Fibroblast of villous mesenchyme (primary cell): Measurements from ENCODE around the gene SMCO4. TPM values are rescaled to one million over a fixed set of nuclear protein-coding genes. Genes with fewer than 3 reads are reported as not detected.
"Not testable (repeated sequence)": the region's sequence is repeated elsewhere in the genome, so short reads cannot be mapped to it uniquely, and the experiment has no call there.

Experiments used
- DNase-seq: peaks from one replicate; pipeline ENCODE4 v3.0.0-alpha.2; 2010; ENCODE audit warnings: low read depth
- H3K4me3 ChIP-seq: 2 replicates; pipeline ENCODE4 v1.5.1; 2011; ENCODE audit warnings: low read depth, mild to moderate bottlenecking, low read length
- CTCF ChIP-seq: IDR thresholded peaks from 2 replicates; pipeline ENCODE4 v1.5.1; 2012; ENCODE audit warnings: low read depth, mild to moderate bottlenecking, low read length; ENCODE audit not compliant: insufficient read depth
- total RNA-seq: library from RNA; depleted of rRNA; stranded (reverse); fragments of >200 nt; gene quantifications from 2 replicates; pipeline ENCODE4 v1.2.3, GENCODE V29; 2012

SMCO4 gene
- 8.4 and 9.1 TPM in 2 replicates for total RNA-seq

- DNase-seq = peak; percentile 76
- peak; percentile 67 for TF ChIP-seq CTCF
- peak within 1 kb of the TSS; percentile 77 for H3K4me3 ChIP-seq
Measured at GRCh38 chr11:93543292-93543977, at the start of gene SMCO4. TSS of gene SMCO4 (minus strand) at chr11:93543391. CDS start at chr11:93479189, 64,202 bp downstream.

- H3K4me3 ChIP-seq = no peak overlapping the region
- peak; percentile 94 for DNase-seq
- TF ChIP-seq CTCF = no peak
Measured at GRCh38 chr11:93591247-93591898, 48.2 kb upstream of the SMCO4 start.

- no peak for TF ChIP-seq CTCF
- no peak overlapping the region for H3K4me3 ChIP-seq
- no peak for DNase-seq
Measured at GRCh38 chr11:93589347-93589746, 46.2 kb upstream of the SMCO4 start.

- no peak overlapping the region for H3K4me3 ChIP-seq
- peak; percentile 5 for DNase-seq
- no peak for TF ChIP-seq CTCF
Measured at GRCh38 chr11:93587858-93588581, 44.8 kb upstream of the SMCO4 start.

- not testable (repeated sequence) for H3K4me3 ChIP-seq, DNase-seq
Measured at GRCh38 chr11:93587425-93587824, 44.2 kb upstream of the SMCO4 start.

GRCh38 chr11:93585758-93586157 lies 42.6 kb upstream of the SMCO4 start:
- peak; percentile 87 for DNase-seq
- no peak overlapping the region for H3K4me3 ChIP-seq
- no peak for TF ChIP-seq CTCF

- DNase-seq = no peak
- no peak for TF ChIP-seq CTCF
Measured at GRCh38 chr11:93583490-93583889, 40.3 kb upstream of the SMCO4 start.

More at GRCh38 chr11:93583490-93583889, 40.3 kb upstream of the SMCO4 start:
- no peak overlapping the region for H3K4me3 ChIP-seq
